Measurements from ENCODE around the gene INPP5A. TPM values are rescaled to one million over a fixed set of nuclear protein-coding genes. Genes with fewer than 3 reads are reported as not detected.
A peak's percentile ranks its signal among the peaks of the same experiment; 100 is the strongest.

Gene INPP5A
- total RNA-seq, 1 experiment from 2014 or later = 16.0 TPM

GRCh38 chr10:132626761-132627665, 89.4 kb downstream of the INPP5A start:
- no peak for DNase-seq (ENCODE audit: low read depth)

DNA sequence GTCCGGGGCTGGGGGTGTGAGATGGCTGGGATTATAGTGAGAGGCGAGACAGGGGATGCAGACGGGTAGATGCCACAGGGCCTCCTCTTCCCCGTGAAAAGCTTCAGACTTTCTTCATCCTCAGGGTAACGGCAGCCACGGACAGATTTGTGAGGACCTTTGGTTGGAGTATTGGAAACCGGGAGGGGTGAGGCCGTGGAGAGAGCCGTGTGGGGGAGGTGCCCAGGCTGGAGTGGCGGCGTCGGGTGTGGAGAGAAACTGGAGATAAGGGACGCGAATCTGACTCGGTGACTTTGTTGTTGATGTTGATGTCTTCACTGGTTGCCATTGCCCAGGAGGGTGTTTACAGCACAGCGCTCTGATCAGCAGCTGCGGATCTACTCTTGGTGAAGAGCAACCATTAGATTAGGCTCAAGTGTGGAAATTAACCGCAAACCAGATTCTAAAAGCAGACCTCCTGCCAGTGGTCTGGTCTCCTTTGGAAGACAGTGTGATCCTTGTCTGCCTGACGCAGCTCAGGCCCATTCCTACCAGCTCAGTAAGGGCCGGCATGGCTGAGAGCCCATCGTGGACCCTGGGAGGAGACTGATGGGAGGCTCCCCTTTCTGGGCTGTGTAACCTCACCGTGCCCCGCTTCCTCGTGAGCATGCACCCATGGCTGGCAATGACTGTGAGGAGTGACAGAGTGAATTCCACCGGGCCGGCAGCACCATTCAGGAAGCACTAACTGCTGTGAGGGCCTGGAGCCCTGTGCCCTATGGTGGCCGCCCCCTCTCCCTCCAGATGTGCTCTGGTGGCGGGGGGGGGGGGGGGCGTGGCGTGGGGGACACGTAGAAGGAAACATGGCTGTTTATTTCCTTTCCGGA, 90.3 kb downstream of the INPP5A start:
- peak; percentile 61 for DNase-seq (ENCODE audit: low read depth)

- peak; percentile 60 for DNase-seq (ENCODE audit: low read depth)
Observed at GRCh38 chr10:132628966-132629900, 91.6 kb downstream of the INPP5A start.

GRCh38 chr10:132630156-132630555, 92.6 kb downstream of the INPP5A start:
- DNase-seq (ENCODE audit: low read depth) = no peak

DNA sequence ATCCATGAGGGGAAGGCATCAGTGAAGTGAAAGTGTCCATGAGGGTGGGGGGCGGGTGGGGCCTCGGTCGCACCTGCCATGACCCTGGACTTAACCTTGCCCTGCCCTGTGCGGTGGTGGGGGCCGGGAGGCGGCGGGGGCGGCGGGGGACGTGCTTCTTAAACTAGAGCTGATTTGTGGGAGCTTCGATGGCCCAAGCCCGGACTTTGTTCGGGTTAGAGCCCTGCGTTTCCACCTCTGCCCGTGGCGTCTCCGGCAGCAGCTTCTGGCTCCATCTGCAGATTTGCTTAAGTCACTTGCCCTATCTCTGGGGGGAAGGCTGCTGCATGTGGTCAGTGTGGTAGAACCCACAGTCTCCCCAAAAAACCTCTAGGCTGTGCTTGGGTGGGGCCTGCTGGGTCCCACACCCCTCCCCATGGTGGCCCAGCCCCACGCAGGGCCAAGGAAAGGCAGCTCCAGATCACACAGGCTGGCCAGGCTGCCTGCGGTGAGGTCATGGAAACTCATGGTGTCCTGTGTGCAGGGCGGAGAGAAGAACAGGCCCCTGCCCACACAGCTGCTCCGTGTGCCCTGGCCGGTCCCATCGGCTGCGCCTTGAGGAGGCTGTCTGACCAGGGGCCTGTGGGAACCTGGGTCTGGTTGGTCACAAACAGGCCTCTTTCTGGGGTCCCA, 93.2 kb downstream of the INPP5A start:
- no peak for DNase-seq (ENCODE audit: low read depth)

GRCh38 chr10:132631338-132631735, 93.8 kb downstream of the INPP5A start:
- no peak for DNase-seq (ENCODE audit: low read depth)

- no peak for DNase-seq (ENCODE audit: low read depth)
Observed at GRCh38 chr10:132632091-132632561, 94.5 kb downstream of the INPP5A start.

- DNase-seq (ENCODE audit: low read depth) = no peak
Observed at GRCh38 chr10:132632851-132633684, 95.5 kb downstream of the INPP5A start.

DNA sequence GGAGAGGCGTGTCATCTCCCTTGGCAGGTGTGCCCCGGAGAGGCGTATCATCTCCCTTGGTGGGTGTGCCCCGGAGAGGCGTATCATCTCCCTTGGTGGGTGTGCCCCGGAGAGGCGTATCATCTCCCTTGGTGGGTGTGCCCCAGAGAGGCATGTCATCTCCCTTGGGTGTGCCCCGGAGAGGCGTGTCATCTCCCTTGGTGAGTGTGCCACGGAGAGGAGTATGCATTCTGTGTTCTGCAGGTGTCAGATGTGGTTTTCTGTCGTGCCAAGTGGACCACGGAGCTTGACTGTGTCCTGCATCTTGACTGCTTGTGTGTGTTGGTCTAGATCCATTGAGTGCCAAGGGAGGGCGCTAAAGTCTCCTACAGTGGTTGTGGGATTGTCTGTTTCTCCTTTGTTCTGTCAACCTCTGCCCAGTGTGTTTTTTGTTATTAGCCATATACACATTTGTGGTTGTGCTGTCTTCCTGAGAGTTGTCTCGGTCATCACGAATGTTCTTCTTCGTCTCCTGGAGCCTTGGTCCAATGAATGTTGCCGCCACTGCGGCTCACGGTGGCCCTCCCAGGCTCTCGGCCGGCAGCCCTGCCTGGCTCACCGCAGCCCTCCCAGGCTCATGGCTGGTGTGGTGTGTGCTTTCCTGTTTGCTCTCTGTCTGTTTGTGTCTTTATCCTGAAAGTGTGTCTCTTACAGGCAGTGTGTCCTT, 96.8 kb downstream of the INPP5A start:
- no peak for DNase-seq (ENCODE audit: low read depth)

DNA sequence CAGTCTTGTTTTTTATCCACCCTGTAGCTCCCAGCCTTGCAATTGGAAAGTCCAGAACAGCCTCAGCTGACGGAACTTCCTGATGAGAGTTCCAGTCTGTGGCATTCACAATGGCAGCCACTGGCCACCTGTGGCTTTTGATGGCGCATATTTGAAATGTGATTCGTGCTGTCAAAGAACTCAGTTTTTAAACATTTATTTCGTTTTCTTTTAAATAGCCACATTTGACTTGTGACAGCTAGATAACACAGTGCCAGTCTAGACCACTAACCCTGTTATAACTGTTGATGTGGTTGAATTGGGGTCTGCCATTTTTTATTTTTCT, 97.3 kb downstream of the INPP5A start:
- DNase-seq (ENCODE audit: low read depth) = no peak

- DNase-seq (ENCODE audit: low read depth) = no peak
Observed at GRCh38 chr10:132636358-132636757, 98.8 kb downstream of the INPP5A start.

- peak; percentile 49 for DNase-seq (ENCODE audit: low read depth)
Observed at GRCh38 chr10:132637477-132638129, 100.0 kb downstream of the INPP5A start.

DNA sequence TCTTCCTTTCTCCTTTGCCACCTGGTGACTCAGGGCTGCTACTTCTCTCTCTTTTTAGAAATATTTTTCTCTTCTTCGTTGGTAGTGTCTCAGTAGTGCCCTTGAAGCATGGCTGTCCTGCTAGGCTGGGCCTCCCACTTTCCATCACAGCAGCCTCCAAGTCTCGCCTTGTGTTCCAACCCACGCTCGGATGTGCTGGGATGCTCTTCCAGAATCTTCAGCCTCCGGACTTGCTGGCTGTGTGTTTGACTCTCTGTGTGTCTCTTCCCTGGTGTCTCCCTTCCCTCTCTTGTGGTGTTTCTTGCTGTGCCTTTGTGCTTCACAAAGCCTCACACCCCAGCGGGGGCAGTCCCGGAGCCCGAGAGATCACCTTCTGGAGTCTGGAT, 100.5 kb downstream of the INPP5A start:
- DNase-seq (ENCODE audit: low read depth) = no peak

DNA sequence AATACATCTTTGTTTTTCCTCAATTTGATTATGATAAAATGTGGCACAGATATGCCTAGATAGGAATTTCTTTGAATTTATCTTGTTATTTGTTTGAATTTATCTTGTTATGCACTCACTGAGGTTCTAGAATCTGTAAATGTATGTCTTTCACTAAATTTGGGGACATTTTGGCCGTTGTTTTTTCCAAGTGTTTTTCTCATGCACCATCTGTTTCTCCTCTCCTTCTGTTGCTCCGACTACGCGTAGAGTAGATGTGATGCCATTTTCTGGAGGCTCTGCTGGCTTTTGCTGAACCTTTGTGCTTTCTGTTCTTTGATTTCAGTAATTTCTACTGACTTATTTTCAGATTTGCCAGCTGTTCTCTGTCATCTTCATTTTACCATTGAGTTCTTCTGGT, 101.9 kb downstream of the INPP5A start:
- DNase-seq (ENCODE audit: low read depth) = no peak

GRCh38 chr10:132640326-132641125, 102.9 kb downstream of the INPP5A start:
- no peak for DNase-seq (ENCODE audit: low read depth)

- no peak for DNase-seq (ENCODE audit: low read depth)
Observed at GRCh38 chr10:132641401-132641800, 103.8 kb downstream of the INPP5A start.

DNA sequence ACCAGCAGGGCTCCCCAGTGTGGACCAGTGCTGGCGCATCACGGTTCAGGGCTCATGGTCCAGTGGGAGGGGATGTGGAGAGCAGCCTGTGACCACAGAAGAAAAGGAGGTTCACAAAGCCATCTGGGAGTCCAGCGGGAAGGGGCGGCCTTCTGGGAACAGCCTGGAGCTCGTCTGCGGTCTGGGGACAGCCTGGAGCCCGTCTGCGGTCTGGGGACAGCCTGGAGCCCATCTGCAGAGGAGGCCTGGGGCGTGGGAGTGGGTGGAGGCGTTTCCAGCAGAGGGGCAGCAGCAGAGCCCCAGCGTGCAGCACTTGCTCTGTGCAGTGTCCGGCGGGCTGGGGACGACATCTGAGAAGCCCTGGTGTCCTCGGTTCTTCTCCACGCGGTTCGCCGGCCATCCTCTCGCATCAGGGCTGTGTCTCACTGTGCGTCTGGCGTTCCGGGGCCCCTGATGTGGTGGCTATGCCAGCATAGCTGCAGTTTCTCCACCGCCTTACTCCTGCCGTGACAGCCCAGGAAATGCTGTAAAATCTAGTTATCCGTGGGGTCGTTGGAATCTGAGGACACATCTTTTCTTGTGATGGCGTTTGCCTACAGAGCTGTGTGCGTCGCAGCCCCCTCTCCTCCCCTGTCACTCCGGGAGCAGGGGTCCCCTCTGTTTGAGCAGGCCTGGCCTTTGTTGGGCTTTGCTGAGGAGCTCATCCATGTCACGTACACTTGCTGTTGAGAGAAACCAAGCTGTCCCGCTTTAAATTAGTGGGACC, 104.6 kb downstream of the INPP5A start:
- DNase-seq (ENCODE audit: low read depth) = no peak

Data from LHCN-M2 (cell line).